ENCODE measurements around the gene TLE5. TPM values are rescaled to one million over a fixed set of nuclear protein-coding genes. Genes with fewer than 3 reads are reported as not detected.
A peak's percentile ranks its signal among the peaks of the same experiment; 100 is the strongest.

The TLE5 gene
- total and polyA plus RNA-seq, 2 of the 4 experiments (the other 2 are of a cell fraction) = 119 to 407 TPM

DNA sequence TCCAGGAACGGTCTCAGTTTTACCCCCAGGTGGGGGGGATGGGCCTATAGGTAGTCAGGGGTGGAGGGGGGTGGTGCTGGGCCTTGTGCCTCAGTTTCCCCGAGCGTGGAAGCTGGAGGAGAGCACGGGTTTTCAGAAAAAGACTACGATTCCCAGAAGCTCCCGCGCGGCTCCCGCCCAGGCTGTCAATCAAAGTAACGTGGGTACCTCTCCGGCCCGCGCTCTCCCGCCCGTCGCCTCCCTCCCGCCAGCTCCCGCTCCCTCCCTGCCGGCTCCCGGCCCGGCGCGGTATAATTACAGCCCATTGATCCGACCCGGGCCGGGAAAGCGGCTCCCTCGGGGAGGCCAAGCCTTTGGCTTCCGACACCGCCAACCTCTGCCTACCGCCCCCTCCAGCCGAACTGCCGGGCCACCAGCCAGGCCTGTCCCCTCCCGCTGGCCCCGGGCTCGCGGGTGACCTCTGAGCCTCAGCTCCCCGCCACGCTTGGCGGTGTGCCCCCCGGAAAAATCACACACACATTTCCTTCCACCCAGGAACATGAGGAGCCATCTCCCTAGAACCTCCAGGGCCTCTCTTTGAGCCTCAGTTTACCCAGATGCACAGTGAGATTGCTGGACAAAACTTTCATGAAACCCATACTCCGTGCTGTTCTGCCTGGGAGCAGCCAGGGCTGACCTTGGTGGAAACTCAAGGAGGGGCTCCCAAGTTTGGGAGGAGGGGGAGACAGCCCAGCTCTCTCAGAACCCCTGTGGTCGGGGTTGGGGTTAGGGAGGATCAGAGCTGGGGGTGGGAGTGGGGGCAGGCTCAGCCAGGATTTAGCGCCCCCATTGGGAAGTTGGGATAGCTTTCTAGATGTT, 25.9 kb downstream of the TLE5 start (continued):
- TF ChIP-seq USF2 (IDR thresholded peaks at IDR 0.05; ENCODE audit: low read depth, low read length) = peak; percentile 17; the same call in 1 of the 2 replicates
- TF ChIP-seq MAZ (IDR thresholded peaks at IDR 0.05; ENCODE audit: borderline replicate concordance, low read depth, low read length) = peak; percentile 93; the same call in 1 of the 2 replicates

All from IMR-90 (cell line).